ENCODE results near the gene CORO7.

DNA sequence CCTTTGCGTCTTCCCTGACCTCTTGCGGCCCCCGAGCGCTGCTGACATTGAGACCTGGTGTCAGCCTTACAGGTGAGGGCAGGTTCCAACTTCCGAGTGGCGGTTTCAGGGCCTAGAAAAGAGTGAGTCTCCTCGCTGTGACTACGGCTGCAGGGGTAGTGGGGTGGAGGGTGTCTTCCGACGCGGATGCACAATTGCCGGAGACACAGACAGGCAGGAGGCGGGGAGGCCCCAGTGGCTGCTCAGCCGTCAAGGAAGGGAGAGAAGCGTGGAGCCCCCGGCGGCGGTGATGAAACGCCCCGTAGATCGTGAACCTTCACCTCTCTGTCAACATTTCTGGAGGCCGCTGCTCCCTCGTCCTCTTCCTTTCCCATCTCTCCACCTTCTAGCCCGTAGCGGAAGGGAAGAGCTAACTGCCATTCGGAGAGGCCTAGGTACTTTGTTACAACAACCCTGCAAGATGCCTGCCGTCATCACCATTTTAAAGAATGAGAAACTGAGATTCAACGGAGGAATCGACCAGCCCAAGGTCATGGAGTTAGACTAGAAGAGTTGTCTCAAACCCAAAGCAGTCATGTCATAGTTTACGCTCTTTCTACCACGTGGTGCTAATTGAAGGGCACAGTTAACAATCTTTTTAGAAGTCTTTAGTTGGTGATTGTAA lies 9.8 kb upstream of the CORO7 start:
- TF ChIP-seq, protein P1, sequence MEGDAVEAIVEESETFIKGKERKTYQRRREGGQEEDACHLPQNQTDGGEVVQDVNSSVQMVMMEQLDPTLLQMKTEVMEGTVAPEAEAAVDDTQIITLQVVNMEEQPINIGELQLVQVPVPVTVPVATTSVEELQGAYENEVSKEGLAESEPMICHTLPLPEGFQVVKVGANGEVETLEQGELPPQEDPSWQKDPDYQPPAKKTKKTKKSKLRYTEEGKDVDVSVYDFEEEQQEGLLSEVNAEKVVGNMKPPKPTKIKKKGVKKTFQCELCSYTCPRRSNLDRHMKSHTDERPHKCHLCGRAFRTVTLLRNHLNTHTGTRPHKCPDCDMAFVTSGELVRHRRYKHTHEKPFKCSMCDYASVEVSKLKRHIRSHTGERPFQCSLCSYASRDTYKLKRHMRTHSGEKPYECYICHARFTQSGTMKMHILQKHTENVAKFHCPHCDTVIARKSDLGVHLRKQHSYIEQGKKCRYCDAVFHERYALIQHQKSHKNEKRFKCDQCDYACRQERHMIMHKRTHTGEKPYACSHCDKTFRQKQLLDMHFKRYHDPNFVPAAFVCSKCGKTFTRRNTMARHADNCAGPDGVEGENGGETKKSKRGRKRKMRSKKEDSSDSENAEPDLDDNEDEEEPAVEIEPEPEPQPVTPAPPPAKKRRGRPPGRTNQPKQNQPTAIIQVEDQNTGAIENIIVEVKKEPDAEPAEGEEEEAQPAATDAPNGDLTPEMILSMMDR (IDR thresholded peaks at IDR 0.05; ENCODE audit: low read depth, low read length): no peak
- no peak for TF ChIP-seq POLR2A (IDR thresholded peaks at IDR 0.05; ENCODE audit: extremely low read depth, insufficient read length)

Data from NB4 (cell line).